ENCODE results near the gene WNT10A.

WNT10A gene

DNA sequence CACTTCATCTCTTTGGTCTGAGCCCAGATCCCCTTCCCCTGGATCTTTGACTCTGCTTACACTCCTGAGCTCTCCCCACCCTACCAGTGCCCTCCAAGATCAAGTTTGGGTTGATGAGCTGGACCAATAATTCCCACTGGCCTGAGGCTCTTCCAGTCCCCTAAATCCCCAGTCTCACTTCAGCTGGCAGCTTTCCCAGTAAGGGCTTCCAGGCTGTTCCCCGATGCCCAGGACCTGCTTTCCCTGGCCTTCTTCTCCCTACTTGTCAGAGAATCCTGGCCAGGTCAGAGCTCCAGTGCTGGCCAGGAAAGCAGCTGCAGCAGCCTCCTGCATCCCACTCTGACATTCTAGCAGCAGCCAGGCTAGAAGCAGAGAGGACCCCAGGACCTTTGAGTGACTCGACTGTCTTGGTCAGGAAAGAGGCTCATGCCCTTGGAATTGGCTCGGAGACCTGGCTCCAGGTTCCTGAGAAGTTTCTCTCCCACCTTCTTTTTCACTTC, 17.6 kb upstream of the WNT10A start:
- H3K36me3 Mint-ChIP-seq (ENCODE audit: low read depth): no peaks in the 10 kb centered on the region
- TF ChIP-seq, protein P1, sequence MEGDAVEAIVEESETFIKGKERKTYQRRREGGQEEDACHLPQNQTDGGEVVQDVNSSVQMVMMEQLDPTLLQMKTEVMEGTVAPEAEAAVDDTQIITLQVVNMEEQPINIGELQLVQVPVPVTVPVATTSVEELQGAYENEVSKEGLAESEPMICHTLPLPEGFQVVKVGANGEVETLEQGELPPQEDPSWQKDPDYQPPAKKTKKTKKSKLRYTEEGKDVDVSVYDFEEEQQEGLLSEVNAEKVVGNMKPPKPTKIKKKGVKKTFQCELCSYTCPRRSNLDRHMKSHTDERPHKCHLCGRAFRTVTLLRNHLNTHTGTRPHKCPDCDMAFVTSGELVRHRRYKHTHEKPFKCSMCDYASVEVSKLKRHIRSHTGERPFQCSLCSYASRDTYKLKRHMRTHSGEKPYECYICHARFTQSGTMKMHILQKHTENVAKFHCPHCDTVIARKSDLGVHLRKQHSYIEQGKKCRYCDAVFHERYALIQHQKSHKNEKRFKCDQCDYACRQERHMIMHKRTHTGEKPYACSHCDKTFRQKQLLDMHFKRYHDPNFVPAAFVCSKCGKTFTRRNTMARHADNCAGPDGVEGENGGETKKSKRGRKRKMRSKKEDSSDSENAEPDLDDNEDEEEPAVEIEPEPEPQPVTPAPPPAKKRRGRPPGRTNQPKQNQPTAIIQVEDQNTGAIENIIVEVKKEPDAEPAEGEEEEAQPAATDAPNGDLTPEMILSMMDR (IDR thresholded peaks at IDR 0.05; ENCODE audit: unreplicated experiment in 3 of 3): no peak
- H3K4me1 Mint-ChIP-seq: peaks cover 17% of the 10 kb centered on the region
- peaks cover 86% of the 10 kb centered on the region for H3K27me3 Mint-ChIP-seq (ENCODE audit: low read depth)
- no peaks in the 10 kb centered on the region for H3K9me3 Mint-ChIP-seq
- H3K4me3 Mint-ChIP-seq: no peak overlapping the region
- H3K27ac Mint-ChIP-seq: no peak overlapping the region

DNA sequence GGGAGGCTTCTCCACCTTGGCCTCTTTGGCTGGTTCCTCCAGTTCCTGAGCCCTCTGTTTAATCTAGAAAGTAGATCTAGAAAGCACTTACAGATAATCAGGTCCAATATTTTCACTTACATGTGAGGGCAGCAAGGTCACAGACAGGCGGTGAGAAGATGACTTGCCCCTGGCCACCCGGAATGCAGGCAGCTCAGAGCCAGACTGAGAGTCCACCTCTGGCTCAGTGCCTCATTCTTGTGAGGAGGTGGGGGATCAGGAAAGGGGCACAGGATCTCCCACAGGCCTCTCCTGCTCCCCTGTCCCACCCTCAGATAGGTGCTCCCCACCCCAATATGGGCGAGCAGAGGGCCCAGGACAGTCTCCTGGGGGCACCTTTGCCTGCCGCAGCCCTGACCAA, 15.3 kb upstream of the WNT10A start:
- Mint-ChIP-seq H3K9me3 (no peaks in the 10 kb centered on the region), H3K36me3 (ENCODE audit: low read depth) (no peaks in the 10 kb centered on the region), H3K27ac (no peak overlapping the region), H3K27me3 (ENCODE audit: low read depth) (peaks cover 90% of the 10 kb centered on the region), H3K4me1 (peaks cover 7% of the 10 kb centered on the region), H3K4me3 (no peak overlapping the region)
- TF ChIP-seq, protein P1 (IDR thresholded peaks at IDR 0.05; ENCODE audit: unreplicated experiment in 3 of 3): no peak

DNA sequence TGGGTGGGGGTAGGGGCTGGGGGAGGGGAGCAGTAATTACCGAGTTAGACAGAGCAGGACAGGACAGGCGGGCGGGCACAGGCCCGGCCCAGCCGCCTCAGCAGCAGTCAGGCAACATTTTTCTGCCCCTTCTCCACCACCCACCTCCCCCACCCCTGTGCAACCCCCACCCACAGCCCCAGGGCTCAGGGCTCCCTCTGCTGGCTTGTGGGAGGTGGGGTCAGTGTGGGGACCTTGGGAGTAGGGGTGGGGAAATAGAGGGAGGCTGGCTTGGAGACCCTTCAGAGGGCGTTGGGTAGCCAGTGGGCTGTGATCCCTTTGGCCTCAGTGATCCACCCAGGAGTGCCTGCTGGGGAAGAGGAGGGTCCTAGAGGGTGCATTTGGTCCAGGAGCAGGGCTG, 14.7 kb upstream of the WNT10A start:
- H3K36me3 Mint-ChIP-seq (ENCODE audit: low read depth): no peaks in the 10 kb centered on the region
- H3K9me3 Mint-ChIP-seq: no peaks in the 10 kb centered on the region
- TF ChIP-seq, protein P1 (IDR thresholded peaks at IDR 0.05; ENCODE audit: unreplicated experiment in 3 of 3): no peak
- peaks cover 3% of the 10 kb centered on the region for H3K4me1 Mint-ChIP-seq
- H3K27ac Mint-ChIP-seq: no peak overlapping the region
- no peak overlapping the region for H3K4me3 Mint-ChIP-seq
- H3K27me3 Mint-ChIP-seq (ENCODE audit: low read depth): peaks cover 90% of the 10 kb centered on the region

DNA sequence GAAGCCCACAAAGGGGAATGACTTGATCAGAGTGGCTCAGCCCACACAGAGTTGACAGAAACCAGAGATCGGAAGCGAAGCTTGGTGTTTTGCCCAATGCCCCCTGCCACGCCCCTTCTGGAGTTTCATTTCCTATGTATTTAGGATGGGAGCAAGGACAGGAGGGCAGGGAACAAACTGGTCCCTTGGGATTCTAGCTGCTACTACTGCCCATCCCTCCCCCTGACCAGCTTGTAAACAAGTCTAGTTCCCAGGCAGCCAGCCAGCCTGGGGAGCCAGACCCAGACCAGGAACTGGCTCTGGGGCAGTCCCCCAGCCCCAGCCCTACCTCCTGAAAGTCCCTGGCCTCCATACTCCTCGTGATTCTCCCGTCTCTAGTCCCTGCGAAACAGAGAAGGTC, 12.8 kb upstream of the WNT10A start:
- Mint-ChIP-seq H3K9me3 (no peaks in the 10 kb centered on the region), H3K27me3 (ENCODE audit: low read depth) (peaks cover 92% of the 10 kb centered on the region)

DNA sequence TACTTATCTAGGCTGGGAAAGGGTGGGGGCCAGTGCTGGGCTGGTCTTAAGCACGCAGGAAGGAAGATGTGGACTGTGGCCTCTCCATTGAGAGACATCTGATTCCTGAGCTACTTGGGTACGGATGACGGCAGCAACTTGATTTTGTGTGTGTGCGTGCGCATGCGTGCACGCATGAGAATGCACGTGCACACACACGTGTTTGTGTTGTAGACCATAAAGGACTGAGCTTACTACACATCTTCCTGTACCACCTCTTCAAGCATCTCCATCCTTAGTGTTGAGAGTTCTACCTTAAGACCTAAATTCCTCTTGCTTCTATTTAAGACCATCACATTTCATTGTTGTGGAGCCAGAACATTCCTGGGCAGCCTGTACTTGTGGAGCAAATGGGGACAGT, 11.6 kb upstream of the WNT10A start:
- Mint-ChIP-seq H3K27ac (no peak overlapping the region), H3K4me1 (peaks cover 10% of the 10 kb centered on the region), H3K4me3 (no peak overlapping the region), H3K27me3 (ENCODE audit: low read depth) (peaks cover 92% of the 10 kb centered on the region), H3K36me3 (ENCODE audit: low read depth) (no peaks in the 10 kb centered on the region), H3K9me3 (no peaks in the 10 kb centered on the region)
- TF ChIP-seq, protein P1 (IDR thresholded peaks at IDR 0.05; ENCODE audit: unreplicated experiment in 3 of 3): no peak

More for the DNA sequence above, 12.8 kb upstream of the WNT10A start:
- H3K4me3 Mint-ChIP-seq: no peak overlapping the region
- TF ChIP-seq, protein P1 (IDR thresholded peaks at IDR 0.05; ENCODE audit: unreplicated experiment in 3 of 3): no peak
- H3K4me1 Mint-ChIP-seq: peaks cover 10% of the 10 kb centered on the region
- H3K27ac Mint-ChIP-seq: no peak overlapping the region
- no peaks in the 10 kb centered on the region for H3K36me3 Mint-ChIP-seq (ENCODE audit: low read depth)

DNA sequence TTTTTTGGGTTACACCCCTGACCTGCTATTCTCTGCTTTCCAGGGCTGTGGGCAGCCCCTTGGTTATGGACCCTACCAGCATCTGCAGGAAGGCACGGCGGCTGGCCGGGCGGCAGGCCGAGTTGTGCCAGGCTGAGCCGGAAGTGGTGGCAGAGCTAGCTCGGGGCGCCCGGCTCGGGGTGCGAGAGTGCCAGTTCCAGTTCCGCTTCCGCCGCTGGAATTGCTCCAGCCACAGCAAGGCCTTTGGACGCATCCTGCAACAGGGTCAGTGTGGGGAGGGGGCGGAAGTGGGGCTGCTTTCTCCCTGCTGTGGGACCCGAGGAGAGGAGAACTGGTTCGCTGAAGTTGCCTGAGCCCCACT, 9.7 kb upstream of the WNT10A start:
- Mint-ChIP-seq H3K4me3 (no peak overlapping the region), H3K36me3 (ENCODE audit: low read depth) (no peaks in the 10 kb centered on the region), H3K9me3 (no peaks in the 10 kb centered on the region), H3K27me3 (ENCODE audit: low read depth) (peaks cover 100% of the 10 kb centered on the region), H3K4me1 (peaks cover 14% of the 10 kb centered on the region), H3K27ac (no peak overlapping the region)
- TF ChIP-seq, protein P1 (IDR thresholded peaks at IDR 0.05; ENCODE audit: unreplicated experiment in 3 of 3): no peak
